Measurements from ENCODE around the gene MTMR3.
"Not testable (repeated sequence)": the region's sequence is repeated elsewhere in the genome, so short reads cannot be mapped to it uniquely, and the experiment has no call there.

The MTMR3 gene

GRCh38 chr22:30061094-30061493, 178.1 kb downstream of the MTMR3 start:
- H3K36me3 ChIP-seq (ENCODE audit: control insufficient read depth, insufficient read depth, low read length); H2BK5ac ChIP-seq (ENCODE audit: low read length); H3K79me1 ChIP-seq (ENCODE audit: low read length); H3K4me3 ChIP-seq (ENCODE audit: low read length); H3K4ac ChIP-seq (ENCODE audit: low read depth, low read length); H3K79me2 ChIP-seq (ENCODE audit: control insufficient read depth, insufficient read depth, low read length); H3K18ac ChIP-seq (ENCODE audit: low read length); H2BK120ac ChIP-seq (ENCODE audit: low read depth, low read length); DNase-seq; H2AK5ac ChIP-seq (ENCODE audit: low read length); H4K5ac ChIP-seq (ENCODE audit: low read length); H3K4me2 ChIP-seq (ENCODE audit: low read length); H3K27me3 ChIP-seq (ENCODE audit: insufficient read depth, low read length, poor library complexity); H3K4me1 ChIP-seq (ENCODE audit: control insufficient read depth, low read depth, low read length); H4K8ac ChIP-seq (ENCODE audit: low read depth, low read length); H3K23ac ChIP-seq (ENCODE audit: low read length); H2BK15ac ChIP-seq (replicated peaks; ENCODE audit: low read depth); H3K9ac ChIP-seq (ENCODE audit: low read length); H3K27ac ChIP-seq (ENCODE audit: low read depth, low read length); H3K56ac ChIP-seq (ENCODE audit: low read length): not testable (repeated sequence)
- WGBS (ENCODE audit: extremely low coverage, insufficient coverage, low lambda C conversion rate) = no CpG with 5 or more reads among the region's 6 CpGs

- H3K4me1 ChIP-seq (ENCODE audit: control insufficient read depth, low read depth, low read length) = no peaks in the 10 kb centered on the region
- H3K4ac ChIP-seq (ENCODE audit: low read depth, low read length) = no peak overlapping the region
- no peaks in the 10 kb centered on the region for H3K79me1 ChIP-seq (ENCODE audit: low read length)
- H4K8ac ChIP-seq (ENCODE audit: low read depth, low read length) = no peak overlapping the region
- H3K23ac ChIP-seq (ENCODE audit: low read length) = no peak overlapping the region
- H3K79me2 ChIP-seq (ENCODE audit: control insufficient read depth, insufficient read depth, low read length) = no peaks in the 10 kb centered on the region
- no peak overlapping the region for H2BK120ac ChIP-seq (ENCODE audit: low read depth, low read length)
- H2BK15ac ChIP-seq (replicated peaks; ENCODE audit: low read depth) = no peak overlapping the region
- no peak overlapping the region for H2BK5ac ChIP-seq (ENCODE audit: low read length)
- H3K36me3 ChIP-seq (ENCODE audit: control insufficient read depth, insufficient read depth, low read length) = no peaks in the 10 kb centered on the region
- no peak overlapping the region for H3K9ac ChIP-seq (ENCODE audit: low read length)
- no CpG with 5 or more reads among the region's 3 CpGs for WGBS (ENCODE audit: extremely low coverage, insufficient coverage, low lambda C conversion rate)
- H3K18ac ChIP-seq (ENCODE audit: low read length) = no peak overlapping the region
- no peak overlapping the region for H3K4me2 ChIP-seq (ENCODE audit: low read length)
- no peak overlapping the region for H2AK5ac ChIP-seq (ENCODE audit: low read length)
- no peak overlapping the region for H3K4me3 ChIP-seq (ENCODE audit: low read length)
- H3K27ac ChIP-seq (ENCODE audit: low read depth, low read length) = no peak overlapping the region
- no peaks in the 10 kb centered on the region for H3K27me3 ChIP-seq (ENCODE audit: insufficient read depth, low read length, poor library complexity)
- DNase-seq = no peak
- H4K5ac ChIP-seq (ENCODE audit: low read length) = no peak overlapping the region
- H3K56ac ChIP-seq (ENCODE audit: low read length) = no peak overlapping the region
Measured at GRCh38 chr22:30062259-30062658, 179.3 kb downstream of the MTMR3 start.

GRCh38 chr22:30062950-30063349, 180.0 kb downstream of the MTMR3 start:
- no CpG with 5 or more reads among the region's 1 CpG for WGBS (ENCODE audit: extremely low coverage, insufficient coverage, low lambda C conversion rate)
- Histone ChIP-seq H4K5ac (ENCODE audit: low read length) (no peak overlapping the region), H2BK5ac (ENCODE audit: low read length) (no peak overlapping the region), H2BK120ac (ENCODE audit: low read depth, low read length) (no peak overlapping the region), H3K4me1 (ENCODE audit: control insufficient read depth, low read depth, low read length) (no peaks in the 10 kb centered on the region), H3K27ac (ENCODE audit: low read depth, low read length) (no peak overlapping the region), H3K56ac (ENCODE audit: low read length) (no peak overlapping the region), H3K79me1 (ENCODE audit: low read length) (no peaks in the 10 kb centered on the region), H2BK15ac (replicated peaks; ENCODE audit: low read depth) (no peak overlapping the region), H4K8ac (ENCODE audit: low read depth, low read length) (no peak overlapping the region), H3K27me3 (ENCODE audit: insufficient read depth, low read length, poor library complexity) (no peaks in the 10 kb centered on the region), H3K79me2 (ENCODE audit: control insufficient read depth, insufficient read depth, low read length) (no peaks in the 10 kb centered on the region), H3K36me3 (ENCODE audit: control insufficient read depth, insufficient read depth, low read length) (no peaks in the 10 kb centered on the region), H3K18ac (ENCODE audit: low read length) (no peak overlapping the region), H3K4me2 (ENCODE audit: low read length) (no peak overlapping the region), H3K23ac (ENCODE audit: low read length) (no peak overlapping the region), H3K9ac (ENCODE audit: low read length) (no peak overlapping the region), H3K4me3 (ENCODE audit: low read length) (no peak overlapping the region), H2AK5ac (ENCODE audit: low read length) (no peak overlapping the region), H3K4ac (ENCODE audit: low read depth, low read length) (no peak overlapping the region)
- DNase-seq = no peak

- H3K79me1 ChIP-seq (ENCODE audit: low read length) = no peaks in the 10 kb centered on the region
- no peak overlapping the region for H2BK120ac ChIP-seq (ENCODE audit: low read depth, low read length)
- no peak overlapping the region for H3K4ac ChIP-seq (ENCODE audit: low read depth, low read length)
- no peaks in the 10 kb centered on the region for H3K4me1 ChIP-seq (ENCODE audit: control insufficient read depth, low read depth, low read length)
- H2BK5ac ChIP-seq (ENCODE audit: low read length) = no peak overlapping the region
- no peak for DNase-seq
- no peak overlapping the region for H3K18ac ChIP-seq (ENCODE audit: low read length)
- no peak overlapping the region for H3K9ac ChIP-seq (ENCODE audit: low read length)
- no peaks in the 10 kb centered on the region for H3K36me3 ChIP-seq (ENCODE audit: control insufficient read depth, insufficient read depth, low read length)
- no peaks in the 10 kb centered on the region for H3K79me2 ChIP-seq (ENCODE audit: control insufficient read depth, insufficient read depth, low read length)
- no peak overlapping the region for H2BK15ac ChIP-seq (replicated peaks; ENCODE audit: low read depth)
- H3K56ac ChIP-seq (ENCODE audit: low read length) = no peak overlapping the region
- H2AK5ac ChIP-seq (ENCODE audit: low read length) = no peak overlapping the region
- no peak overlapping the region for H4K8ac ChIP-seq (ENCODE audit: low read depth, low read length)
- H3K27ac ChIP-seq (ENCODE audit: low read depth, low read length) = no peak overlapping the region
- H3K4me3 ChIP-seq (ENCODE audit: low read length) = no peak overlapping the region
- H4K5ac ChIP-seq (ENCODE audit: low read length) = no peak overlapping the region
- no peak overlapping the region for H3K4me2 ChIP-seq (ENCODE audit: low read length)
- no peak overlapping the region for H3K23ac ChIP-seq (ENCODE audit: low read length)
- no peaks in the 10 kb centered on the region for H3K27me3 ChIP-seq (ENCODE audit: insufficient read depth, low read length, poor library complexity)
Measured at GRCh38 chr22:30064172-30064571, 181.2 kb downstream of the MTMR3 start.

GRCh38 chr22:30073743-30074142, 190.8 kb downstream of the MTMR3 start:
- no peak overlapping the region for H3K18ac ChIP-seq (ENCODE audit: low read length)
- H3K23ac ChIP-seq (ENCODE audit: low read length) = no peak overlapping the region
- no peak overlapping the region for H2BK120ac ChIP-seq (ENCODE audit: low read depth, low read length)
- no peak overlapping the region for H4K5ac ChIP-seq (ENCODE audit: low read length)
- no peak overlapping the region for H3K4me3 ChIP-seq (ENCODE audit: low read length)
- no peak overlapping the region for H2AK5ac ChIP-seq (ENCODE audit: low read length)
- H3K79me2 ChIP-seq (ENCODE audit: control insufficient read depth, insufficient read depth, low read length) = no peaks in the 10 kb centered on the region
- no peak overlapping the region for H2BK15ac ChIP-seq (replicated peaks; ENCODE audit: low read depth)
- H3K27me3 ChIP-seq (ENCODE audit: insufficient read depth, low read length, poor library complexity) = no peaks in the 10 kb centered on the region
- DNase-seq = no peak
- H3K4ac ChIP-seq (ENCODE audit: low read depth, low read length) = no peak overlapping the region
- no peak overlapping the region for H3K27ac ChIP-seq (ENCODE audit: low read depth, low read length)
- H3K9ac ChIP-seq (ENCODE audit: low read length) = no peak overlapping the region
- H3K4me1 ChIP-seq (ENCODE audit: control insufficient read depth, low read depth, low read length) = no peaks in the 10 kb centered on the region
- H3K56ac ChIP-seq (ENCODE audit: low read length) = no peak overlapping the region
- no CpG with 5 or more reads among the region's 2 CpGs for WGBS (ENCODE audit: extremely low coverage, insufficient coverage, low lambda C conversion rate)
- no peak overlapping the region for H4K8ac ChIP-seq (ENCODE audit: low read depth, low read length)
- no peaks in the 10 kb centered on the region for H3K79me1 ChIP-seq (ENCODE audit: low read length)
- H3K4me2 ChIP-seq (ENCODE audit: low read length) = no peak overlapping the region
- H3K36me3 ChIP-seq (ENCODE audit: control insufficient read depth, insufficient read depth, low read length) = no peaks in the 10 kb centered on the region
- H2BK5ac ChIP-seq (ENCODE audit: low read length) = no peak overlapping the region

GRCh38 chr22:30074147-30074546, 191.2 kb downstream of the MTMR3 start:
- Histone ChIP-seq H3K9ac (ENCODE audit: low read length) (no peak overlapping the region), H3K4me1 (ENCODE audit: control insufficient read depth, low read depth, low read length) (no peaks in the 10 kb centered on the region), H3K27ac (ENCODE audit: low read depth, low read length) (no peak overlapping the region), H2BK5ac (ENCODE audit: low read length) (no peak overlapping the region), H3K79me2 (ENCODE audit: control insufficient read depth, insufficient read depth, low read length) (no peaks in the 10 kb centered on the region), H3K56ac (ENCODE audit: low read length) (no peak overlapping the region), H2BK15ac (replicated peaks; ENCODE audit: low read depth) (no peak overlapping the region), H4K5ac (ENCODE audit: low read length) (no peak overlapping the region), H4K8ac (ENCODE audit: low read depth, low read length) (no peak overlapping the region), H3K36me3 (ENCODE audit: control insufficient read depth, insufficient read depth, low read length) (no peaks in the 10 kb centered on the region), H2AK5ac (ENCODE audit: low read length) (no peak overlapping the region), H3K4me3 (ENCODE audit: low read length) (no peak overlapping the region), H3K27me3 (ENCODE audit: insufficient read depth, low read length, poor library complexity) (no peaks in the 10 kb centered on the region), H3K4ac (ENCODE audit: low read depth, low read length) (no peak overlapping the region), H2BK120ac (ENCODE audit: low read depth, low read length) (no peak overlapping the region), H3K23ac (ENCODE audit: low read length) (no peak overlapping the region), H3K79me1 (ENCODE audit: low read length) (no peaks in the 10 kb centered on the region), H3K4me2 (ENCODE audit: low read length) (no peak overlapping the region), H3K18ac (ENCODE audit: low read length) (no peak overlapping the region)
- no CpG with 5 or more reads among the region's 3 CpGs for WGBS (ENCODE audit: extremely low coverage, insufficient coverage, low lambda C conversion rate)
- no peak for DNase-seq
